ENCODE data around the gene RBSN.

The RBSN gene

GRCh38 chr3:15060029-15060428, 38.9 kb downstream of the RBSN start:
- peaks cover 31% of the 10 kb centered on the region for H3K36me3 Mint-ChIP-seq (ENCODE audit: low read depth)
- DNase-seq (ENCODE audit: low spot score), result no peak
- no peaks in the 10 kb centered on the region for H3K27me3 Mint-ChIP-seq (ENCODE audit: low read depth)
- no peak overlapping the region for H3K27ac Mint-ChIP-seq
- H3K4me1 Mint-ChIP-seq (ENCODE audit: low read depth), result peaks cover 25% of the 10 kb centered on the region
- no peak overlapping the region for H3K4me3 Mint-ChIP-seq
- no peaks in the 10 kb centered on the region for H3K9me3 Mint-ChIP-seq

GRCh38 chr3:15056676-15057404, 42.1 kb downstream of the RBSN start:
- no peak overlapping the region for H3K27ac Mint-ChIP-seq
- H3K9me3 Mint-ChIP-seq, result no peaks in the 10 kb centered on the region
- peaks cover 44% of the 10 kb centered on the region for H3K36me3 Mint-ChIP-seq (ENCODE audit: low read depth)
- no peak for DNase-seq (ENCODE audit: low spot score)
- no peak overlapping the region for H3K4me3 Mint-ChIP-seq
- H3K4me1 Mint-ChIP-seq (ENCODE audit: low read depth), result peaks cover 17% of the 10 kb centered on the region
- no peaks in the 10 kb centered on the region for H3K27me3 Mint-ChIP-seq (ENCODE audit: low read depth)

GRCh38 chr3:15055019-15055557, 43.9 kb downstream of the RBSN start:
- Mint-ChIP-seq H3K9me3 (no peaks in the 10 kb centered on the region), H3K27ac (peak overlapping the region; percentile 89), H3K4me3 (peak overlapping the region; percentile 56), H3K36me3 (ENCODE audit: low read depth) (peaks cover 43% of the 10 kb centered on the region), H3K4me1 (ENCODE audit: low read depth) (peaks cover 20% of the 10 kb centered on the region), H3K27me3 (ENCODE audit: low read depth) (no peaks in the 10 kb centered on the region)
- peak; percentile 74 for DNase-seq (ENCODE audit: low spot score)

GRCh38 chr3:15053541-15053940, 45.4 kb downstream of the RBSN start:
- no peak for DNase-seq (ENCODE audit: low spot score)
- no peaks in the 10 kb centered on the region for H3K27me3 Mint-ChIP-seq (ENCODE audit: low read depth)
- peaks cover 20% of the 10 kb centered on the region for H3K4me1 Mint-ChIP-seq (ENCODE audit: low read depth)
- H3K27ac Mint-ChIP-seq, result no peak overlapping the region
- H3K4me3 Mint-ChIP-seq, result no peak overlapping the region
- no peaks in the 10 kb centered on the region for H3K9me3 Mint-ChIP-seq
- H3K36me3 Mint-ChIP-seq (ENCODE audit: low read depth), result peaks cover 43% of the 10 kb centered on the region

- no peak for DNase-seq (ENCODE audit: low spot score)
- no peaks in the 10 kb centered on the region for H3K27me3 Mint-ChIP-seq (ENCODE audit: low read depth)
- H3K4me3 Mint-ChIP-seq, result no peak overlapping the region
- peaks cover 20% of the 10 kb centered on the region for H3K4me1 Mint-ChIP-seq (ENCODE audit: low read depth)
- H3K36me3 Mint-ChIP-seq (ENCODE audit: low read depth), result peaks cover 42% of the 10 kb centered on the region
- H3K27ac Mint-ChIP-seq, result no peak overlapping the region
- no peaks in the 10 kb centered on the region for H3K9me3 Mint-ChIP-seq
Measured at GRCh38 chr3:15052335-15053242, 46.4 kb downstream of the RBSN start.

- H3K36me3 Mint-ChIP-seq (ENCODE audit: low read depth), result peaks cover 45% of the 10 kb centered on the region
- H3K9me3 Mint-ChIP-seq, result no peaks in the 10 kb centered on the region
- DNase-seq (ENCODE audit: low spot score), result peak; percentile 20
- H3K27ac Mint-ChIP-seq, result no peak overlapping the region
- H3K4me1 Mint-ChIP-seq (ENCODE audit: low read depth), result peaks cover 17% of the 10 kb centered on the region
- H3K27me3 Mint-ChIP-seq (ENCODE audit: low read depth), result no peaks in the 10 kb centered on the region
- no peak overlapping the region for H3K4me3 Mint-ChIP-seq
Measured at GRCh38 chr3:15051531-15051930, 47.4 kb downstream of the RBSN start.

GRCh38 chr3:15050405-15051092, 48.4 kb downstream of the RBSN start:
- H3K4me3 Mint-ChIP-seq, result no peak overlapping the region
- no peaks in the 10 kb centered on the region for H3K27me3 Mint-ChIP-seq (ENCODE audit: low read depth)
- DNase-seq (ENCODE audit: low spot score), result no peak
- no peak overlapping the region for H3K27ac Mint-ChIP-seq
- H3K4me1 Mint-ChIP-seq (ENCODE audit: low read depth), result peaks cover 16% of the 10 kb centered on the region
- H3K9me3 Mint-ChIP-seq, result no peaks in the 10 kb centered on the region
- peaks cover 46% of the 10 kb centered on the region for H3K36me3 Mint-ChIP-seq (ENCODE audit: low read depth)

GRCh38 chr3:15049584-15049983, 49.4 kb downstream of the RBSN start:
- DNase-seq (ENCODE audit: low spot score), result no peak
- H3K27ac Mint-ChIP-seq, result no peak overlapping the region
- H3K36me3 Mint-ChIP-seq (ENCODE audit: low read depth), result peaks cover 45% of the 10 kb centered on the region
- H3K4me3 Mint-ChIP-seq, result no peak overlapping the region
- H3K4me1 Mint-ChIP-seq (ENCODE audit: low read depth), result peaks cover 10% of the 10 kb centered on the region
- no peaks in the 10 kb centered on the region for H3K27me3 Mint-ChIP-seq (ENCODE audit: low read depth)
- H3K9me3 Mint-ChIP-seq, result no peaks in the 10 kb centered on the region

- H3K27ac Mint-ChIP-seq, result no peak overlapping the region
- no peak for DNase-seq (ENCODE audit: low spot score)
- H3K36me3 Mint-ChIP-seq (ENCODE audit: low read depth), result peaks cover 59% of the 10 kb centered on the region
- H3K4me3 Mint-ChIP-seq, result no peak overlapping the region
- no peaks in the 10 kb centered on the region for H3K27me3 Mint-ChIP-seq (ENCODE audit: low read depth)
- peaks cover 12% of the 10 kb centered on the region for H3K4me1 Mint-ChIP-seq (ENCODE audit: low read depth)
- H3K9me3 Mint-ChIP-seq, result no peaks in the 10 kb centered on the region
Measured at GRCh38 chr3:15045667-15046066, 53.3 kb downstream of the RBSN start.

GRCh38 chr3:15044326-15044725, 54.6 kb downstream of the RBSN start:
- Mint-ChIP-seq H3K4me1 (ENCODE audit: low read depth) (peaks cover 10% of the 10 kb centered on the region), H3K27ac (peak overlapping the region; percentile 6), H3K36me3 (ENCODE audit: low read depth) (peaks cover 61% of the 10 kb centered on the region), H3K27me3 (ENCODE audit: low read depth) (no peaks in the 10 kb centered on the region), H3K4me3 (no peak overlapping the region), H3K9me3 (no peaks in the 10 kb centered on the region)
- DNase-seq (ENCODE audit: low spot score), result no peak

- H3K4me1 Mint-ChIP-seq (ENCODE audit: low read depth), result peaks cover 10% of the 10 kb centered on the region
- no peak overlapping the region for H3K27ac Mint-ChIP-seq
- no peaks in the 10 kb centered on the region for H3K9me3 Mint-ChIP-seq
- DNase-seq (ENCODE audit: low spot score), result no peak
- peaks cover 64% of the 10 kb centered on the region for H3K36me3 Mint-ChIP-seq (ENCODE audit: low read depth)
- H3K27me3 Mint-ChIP-seq (ENCODE audit: low read depth), result no peaks in the 10 kb centered on the region
- no peak overlapping the region for H3K4me3 Mint-ChIP-seq
Measured at GRCh38 chr3:15043408-15044171, 55.4 kb downstream of the RBSN start.

GRCh38 chr3:15042936-15043335, 56.0 kb downstream of the RBSN start:
- Mint-ChIP-seq H3K27ac (no peak overlapping the region), H3K9me3 (no peaks in the 10 kb centered on the region)
- DNase-seq (ENCODE audit: low spot score), result no peak

GRCh38 chr3:15041950-15042349, 57.0 kb downstream of the RBSN start:
- Mint-ChIP-seq H3K4me3 (no peak overlapping the region), H3K9me3 (no peaks in the 10 kb centered on the region), H3K27me3 (ENCODE audit: low read depth) (no peaks in the 10 kb centered on the region), H3K36me3 (ENCODE audit: low read depth) (peaks cover 62% of the 10 kb centered on the region), H3K4me1 (ENCODE audit: low read depth) (peaks cover 10% of the 10 kb centered on the region), H3K27ac (no peak overlapping the region)
- DNase-seq (ENCODE audit: low spot score), result no peak

More at GRCh38 chr3:15042936-15043335, 56.0 kb downstream of the RBSN start:
- H3K36me3 Mint-ChIP-seq (ENCODE audit: low read depth), result peaks cover 66% of the 10 kb centered on the region
- peaks cover 10% of the 10 kb centered on the region for H3K4me1 Mint-ChIP-seq (ENCODE audit: low read depth)
- H3K27me3 Mint-ChIP-seq (ENCODE audit: low read depth), result no peaks in the 10 kb centered on the region
- no peak overlapping the region for H3K4me3 Mint-ChIP-seq

All from T-helper 2 cell treated with Interferon-gamma antibody and Interleukin-4, amounts not matched to agents 5 μg/mL and 100 μg/mL, for 36 hours (primary cell).